ENCODE results near the gene WDR31. TPM values are rescaled to one million over a fixed set of nuclear protein-coding genes. Genes with fewer than 3 reads are reported as not detected.

Gene WDR31
- total RNA-seq, 1 donor from 2014 or later: 1.9 TPM

DNA sequence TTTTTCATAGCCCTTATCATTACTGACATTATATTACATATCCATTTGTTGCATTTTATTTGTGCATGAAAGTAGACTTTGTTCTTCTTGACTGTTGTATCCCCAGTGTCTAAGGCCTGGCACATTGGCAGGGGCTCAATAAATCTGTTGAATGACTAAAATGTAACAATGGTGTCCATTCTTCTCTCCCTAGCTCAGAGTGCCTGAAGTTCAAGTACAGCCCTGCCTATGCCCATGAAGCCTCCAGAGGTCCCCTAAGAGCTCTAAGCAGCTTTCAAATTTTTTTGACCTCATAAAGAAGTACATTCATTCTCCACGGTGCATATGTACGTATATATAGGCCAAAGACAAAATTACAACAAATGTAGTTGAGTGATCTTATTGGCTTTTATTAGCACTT, 5.1 kb upstream of the WDR31 start:
- Mint-ChIP-seq H3K4me1 (ENCODE audit: low read depth) (peaks cover 70% of the 10 kb centered on the region), H3K9me3 (peaks cover 3% of the 10 kb centered on the region), H3K4me3 (no peak overlapping the region), H3K27me3 (ENCODE audit: insufficient read depth) (no peaks in the 10 kb centered on the region), H3K27ac (peak overlapping the region; percentile 72), H3K36me3 (ENCODE audit: low read depth) (no peaks in the 10 kb centered on the region)
- intact Hi-C loops (cut with micrococcal nuclease): no loop called here
- DNase-seq (ENCODE audit: low spot score): no peak

DNA sequence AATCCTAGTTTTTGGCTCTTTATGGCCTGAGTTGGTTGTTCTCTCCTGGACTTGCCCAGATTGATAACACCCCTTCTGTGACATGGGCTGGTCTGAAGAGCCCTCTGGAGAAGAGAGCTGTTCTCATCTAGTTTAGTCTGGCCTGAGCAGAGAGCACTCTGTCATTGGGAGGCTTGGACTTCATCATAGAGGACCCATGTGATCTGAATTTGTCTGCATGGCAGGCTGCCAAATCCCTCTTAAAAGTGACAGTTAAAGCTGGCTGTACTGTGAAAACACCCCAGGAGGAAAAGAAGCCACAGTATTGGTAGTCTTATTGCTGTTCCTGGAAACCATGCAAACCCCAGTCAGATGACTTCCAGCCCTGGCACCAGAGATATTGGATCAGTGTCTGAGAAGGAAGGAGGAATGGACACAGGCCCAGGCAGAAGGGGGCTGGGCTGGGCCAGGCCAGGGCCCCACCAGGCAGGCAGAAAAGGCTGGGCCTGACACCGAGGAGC, 3.7 kb upstream of the WDR31 start:
- H3K4me1 Mint-ChIP-seq (ENCODE audit: low read depth): peaks cover 74% of the 10 kb centered on the region

DNA sequence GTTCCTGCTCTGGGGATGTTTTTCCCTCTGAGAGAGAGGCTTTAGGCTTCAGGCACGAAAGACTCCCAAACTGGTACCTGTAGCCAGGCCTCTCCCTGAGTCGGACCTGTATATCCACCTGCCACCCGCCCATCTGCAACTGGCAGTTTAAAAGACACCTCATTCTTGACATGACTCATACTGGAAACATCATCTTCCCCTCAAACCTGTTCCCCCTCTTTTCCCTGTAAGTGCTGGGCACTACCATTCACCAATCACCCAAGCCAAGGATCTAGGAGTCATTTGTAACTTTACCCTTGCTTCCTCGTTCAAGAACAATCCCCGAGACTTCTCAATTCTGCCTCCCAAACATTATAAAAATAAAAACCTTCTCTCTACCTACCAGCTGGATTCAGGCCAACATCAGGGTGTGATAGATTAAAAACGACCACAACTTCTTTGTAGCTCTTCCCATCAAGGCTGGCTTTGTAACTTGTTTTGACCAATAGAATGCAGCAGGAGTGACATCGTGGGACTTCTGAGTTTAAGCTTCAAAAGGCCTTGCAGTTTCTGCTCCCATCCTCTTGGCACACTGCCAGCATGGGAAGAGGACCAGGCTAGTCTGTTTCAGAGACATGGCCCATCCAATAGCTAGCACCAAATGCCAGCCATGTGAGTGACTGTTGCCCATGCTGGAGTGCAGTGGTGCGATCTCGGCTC, 1.8 kb upstream of the WDR31 start:
- H3K27me3 Mint-ChIP-seq (ENCODE audit: insufficient read depth): no peaks in the 10 kb centered on the region
- H3K4me3 Mint-ChIP-seq: peak overlapping the region; percentile 80
- H3K4me1 Mint-ChIP-seq (ENCODE audit: low read depth): peaks cover 57% of the 10 kb centered on the region
- no peak for DNase-seq (ENCODE audit: low spot score)
- peak overlapping the region; percentile 89 for H3K27ac Mint-ChIP-seq
- peaks cover 3% of the 10 kb centered on the region for H3K9me3 Mint-ChIP-seq
- no peaks in the 10 kb centered on the region for H3K36me3 Mint-ChIP-seq (ENCODE audit: low read depth)
- intact Hi-C loops (cut with micrococcal nuclease): loop anchor here (2.0 kb wide), 2 partner anchors 121 to 171 kb away; partner anchors contain the start of genes FKBP15 and SLC31A1

More for the DNA sequence above, 3.7 kb upstream of the WDR31 start:
- Mint-ChIP-seq H3K27ac (peak overlapping the region; percentile 62), H3K36me3 (ENCODE audit: low read depth) (no peaks in the 10 kb centered on the region), H3K4me3 (peak overlapping the region; percentile 24), H3K9me3 (peaks cover 3% of the 10 kb centered on the region), H3K27me3 (ENCODE audit: insufficient read depth) (no peaks in the 10 kb centered on the region)
- no peak for DNase-seq (ENCODE audit: low spot score)
- intact Hi-C loops (cut with micrococcal nuclease): no loop called here

DNA sequence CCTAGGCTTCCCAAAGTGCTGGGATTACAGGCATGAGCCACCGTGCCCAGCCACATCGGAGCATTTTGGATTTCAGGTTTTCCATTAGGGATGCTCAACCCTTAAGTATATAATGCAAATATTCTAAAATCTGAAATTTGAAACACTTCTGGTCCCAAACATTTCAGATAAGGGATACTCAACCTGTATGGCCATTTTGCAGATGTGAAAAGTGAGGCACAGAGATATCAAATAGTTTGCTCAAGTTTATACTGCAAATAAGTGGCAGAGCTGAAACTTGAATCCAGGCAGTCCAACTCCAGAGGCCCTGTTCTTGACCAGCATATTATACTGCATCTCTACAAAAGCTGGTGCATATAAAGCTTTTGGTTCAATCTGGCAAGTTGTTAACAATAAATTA, 2.4 kb downstream of the WDR31 start:
- H3K27me3 Mint-ChIP-seq (ENCODE audit: insufficient read depth): no peaks in the 10 kb centered on the region
- H3K4me1 Mint-ChIP-seq (ENCODE audit: low read depth): peaks cover 34% of the 10 kb centered on the region
- H3K36me3 Mint-ChIP-seq (ENCODE audit: low read depth): no peaks in the 10 kb centered on the region
- DNase-seq (ENCODE audit: low spot score): no peak
- intact Hi-C loops (cut with micrococcal nuclease): no loop called here
- H3K9me3 Mint-ChIP-seq: no peaks in the 10 kb centered on the region
- H3K4me3 Mint-ChIP-seq: no peak overlapping the region
- no peak overlapping the region for H3K27ac Mint-ChIP-seq

DNA sequence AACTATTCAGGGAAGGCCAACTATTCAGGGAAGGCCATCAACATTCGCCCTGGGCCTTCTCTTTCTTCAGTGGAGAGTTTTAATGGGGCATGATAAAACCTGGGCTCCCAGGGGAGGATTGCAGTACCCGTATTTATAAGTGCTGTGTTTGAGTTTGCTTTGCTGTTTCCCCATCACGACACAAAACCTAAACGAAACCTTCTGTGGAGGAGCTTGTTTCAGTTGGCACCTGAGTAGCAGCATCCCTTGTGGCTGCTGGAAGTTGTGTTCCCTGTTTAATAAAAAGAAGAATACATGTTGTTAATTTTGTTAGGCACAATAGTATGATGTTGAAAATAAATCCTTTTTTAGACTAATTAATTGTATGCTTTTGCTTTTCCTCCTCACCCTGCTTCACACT, 8.3 kb downstream of the WDR31 start:
- H3K9me3 Mint-ChIP-seq: no peaks in the 10 kb centered on the region
- no peaks in the 10 kb centered on the region for H3K27me3 Mint-ChIP-seq (ENCODE audit: insufficient read depth)
- no peak overlapping the region for H3K4me3 Mint-ChIP-seq
- DNase-seq (ENCODE audit: low spot score): no peak
- intact Hi-C loops (cut with micrococcal nuclease): no loop called here
- H3K4me1 Mint-ChIP-seq (ENCODE audit: low read depth): no peaks in the 10 kb centered on the region
- H3K36me3 Mint-ChIP-seq (ENCODE audit: low read depth): no peaks in the 10 kb centered on the region
- H3K27ac Mint-ChIP-seq: no peak overlapping the region

DNA sequence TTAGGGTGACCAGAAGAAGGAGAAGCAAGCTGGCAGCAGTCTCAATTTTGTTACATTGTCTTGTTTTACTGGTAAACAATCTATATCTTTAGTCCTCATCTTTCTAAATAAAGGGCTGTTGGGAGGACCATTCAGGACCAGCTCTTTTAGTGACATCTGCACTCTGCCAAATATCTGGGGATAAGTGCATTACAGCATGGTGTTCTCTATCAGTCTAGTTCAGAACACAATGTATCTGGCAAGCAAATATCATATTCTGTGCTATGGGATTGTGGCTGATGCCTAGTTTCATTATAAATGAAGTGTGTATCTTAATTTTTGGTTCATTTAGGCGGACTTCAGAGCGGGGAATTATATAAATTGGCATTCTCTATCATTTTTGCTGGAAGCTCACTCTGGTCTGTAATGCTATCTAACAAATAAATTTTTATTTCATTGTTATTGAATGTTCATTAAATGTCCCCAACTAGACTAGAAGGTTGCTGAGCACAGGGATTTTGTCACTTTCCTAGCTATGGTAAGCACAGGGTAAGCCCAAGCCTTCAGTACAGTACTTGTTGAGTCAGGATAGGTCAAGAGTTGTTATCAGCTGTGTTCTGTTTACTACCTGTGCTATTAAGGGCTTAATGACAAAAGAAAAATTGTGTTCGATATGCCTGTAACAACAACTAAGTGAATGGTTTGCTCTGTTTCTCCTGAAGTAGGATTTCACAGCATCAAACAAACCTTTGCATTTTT, 11.9 kb downstream of the WDR31 start:
- no peak overlapping the region for H3K4me3 Mint-ChIP-seq
- DNase-seq (ENCODE audit: low spot score): no peak
- intact Hi-C loops (cut with micrococcal nuclease): no loop called here
- H3K36me3 Mint-ChIP-seq (ENCODE audit: low read depth): no peaks in the 10 kb centered on the region
- H3K27ac Mint-ChIP-seq: no peak overlapping the region
- no peaks in the 10 kb centered on the region for H3K4me1 Mint-ChIP-seq (ENCODE audit: low read depth)
- no peaks in the 10 kb centered on the region for H3K9me3 Mint-ChIP-seq
- H3K27me3 Mint-ChIP-seq (ENCODE audit: insufficient read depth): no peaks in the 10 kb centered on the region

DNA sequence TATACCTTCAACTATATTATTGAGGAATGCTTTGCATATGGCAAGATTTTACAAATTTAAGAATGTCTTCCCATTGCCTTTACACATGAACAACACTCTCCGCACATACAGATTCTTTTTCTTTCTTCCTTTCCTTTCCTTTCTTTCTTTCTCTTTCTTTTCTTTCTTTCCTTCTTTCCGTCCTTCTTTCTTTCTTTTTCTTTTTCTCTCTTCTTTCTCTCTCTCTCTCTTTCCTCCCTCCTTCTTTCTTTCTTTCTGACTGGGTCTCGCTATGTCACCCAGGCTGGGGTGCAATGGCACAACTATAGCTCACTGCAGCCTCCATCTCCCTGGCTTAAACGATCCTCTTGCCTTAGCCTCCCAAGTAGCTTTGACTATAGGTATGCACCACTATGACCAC, 13.8 kb downstream of the WDR31 start:
- no peak overlapping the region for H3K4me3 Mint-ChIP-seq
- no peaks in the 10 kb centered on the region for H3K9me3 Mint-ChIP-seq
- no peaks in the 10 kb centered on the region for H3K4me1 Mint-ChIP-seq (ENCODE audit: low read depth)
- H3K27ac Mint-ChIP-seq: no peak overlapping the region
- no peaks in the 10 kb centered on the region for H3K36me3 Mint-ChIP-seq (ENCODE audit: low read depth)
- DNase-seq (ENCODE audit: low spot score): no peak
- intact Hi-C loops (cut with micrococcal nuclease): no loop called here
- no peaks in the 10 kb centered on the region for H3K27me3 Mint-ChIP-seq (ENCODE audit: insufficient read depth)

DNA sequence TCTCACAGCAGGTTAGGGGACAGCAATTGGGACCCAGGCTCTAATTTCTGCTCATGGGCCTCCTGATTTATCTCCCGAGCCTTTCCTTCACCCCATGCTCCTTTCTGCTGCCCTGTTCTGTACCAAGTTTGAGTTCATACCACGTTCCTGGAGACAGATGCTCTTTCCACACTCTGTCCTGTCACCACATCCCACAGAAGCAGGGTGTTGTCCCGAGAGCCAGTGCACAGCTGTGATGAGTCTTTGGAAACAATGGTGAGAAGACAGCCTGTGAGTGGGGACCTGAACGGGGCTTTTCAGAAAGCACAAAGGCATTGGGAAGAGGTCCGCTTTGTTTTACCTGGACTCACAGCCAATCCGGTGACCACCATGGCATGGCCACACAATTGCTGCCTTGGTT, 17.4 kb downstream of the WDR31 start:
- Mint-ChIP-seq H3K27me3 (ENCODE audit: insufficient read depth) (no peaks in the 10 kb centered on the region), H3K4me3 (no peak overlapping the region), H3K4me1 (ENCODE audit: low read depth) (no peaks in the 10 kb centered on the region), H3K9me3 (no peaks in the 10 kb centered on the region), H3K36me3 (ENCODE audit: low read depth) (no peaks in the 10 kb centered on the region), H3K27ac (no peak overlapping the region)
- DNase-seq (ENCODE audit: low spot score): no peak
- intact Hi-C loops (cut with micrococcal nuclease): no loop called here

DNA sequence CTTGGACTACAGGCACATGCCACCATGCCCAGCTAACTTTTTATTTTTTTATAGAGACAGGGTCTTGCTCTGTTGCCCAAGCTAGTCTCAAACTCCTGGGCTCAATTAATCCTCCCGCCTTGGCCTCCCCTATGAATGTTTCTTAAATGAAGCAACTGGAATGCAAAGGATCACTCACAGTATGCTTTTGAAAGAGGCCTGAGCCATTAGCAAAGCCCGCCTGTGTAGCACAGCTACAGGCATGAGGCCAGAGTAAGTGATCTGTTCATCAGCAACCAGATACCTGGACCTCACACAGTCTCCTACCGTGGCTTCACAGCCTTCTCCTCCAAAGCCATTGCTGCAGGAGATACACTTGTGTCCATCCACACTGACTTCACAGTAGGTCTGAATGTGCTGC, 20.0 kb downstream of the WDR31 start:
- no peak for DNase-seq (ENCODE audit: low spot score)

DNA sequence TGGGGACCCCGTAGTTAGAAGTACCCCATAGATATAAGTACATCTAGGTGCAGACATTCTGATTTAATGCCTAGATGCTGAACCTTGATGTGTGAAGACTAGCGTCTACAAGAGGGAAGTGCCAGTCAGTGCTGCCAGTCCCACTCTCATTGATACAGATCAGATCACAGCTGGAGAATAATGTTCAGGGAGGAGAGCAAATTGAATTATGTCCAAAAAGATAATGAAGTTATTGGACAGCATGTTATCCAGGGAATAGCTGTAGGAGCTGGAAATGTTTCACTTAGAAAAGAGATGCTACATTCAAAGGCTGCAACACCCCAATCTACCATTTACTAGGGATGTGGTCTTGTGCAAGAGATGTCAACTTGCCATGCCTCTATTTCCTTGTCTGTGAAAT, 21.0 kb downstream of the WDR31 start:
- H3K4me1 Mint-ChIP-seq (ENCODE audit: low read depth): no peaks in the 10 kb centered on the region
- no peaks in the 10 kb centered on the region for H3K9me3 Mint-ChIP-seq
- H3K27me3 Mint-ChIP-seq (ENCODE audit: insufficient read depth): no peaks in the 10 kb centered on the region
- H3K4me3 Mint-ChIP-seq: no peak overlapping the region
- no peaks in the 10 kb centered on the region for H3K36me3 Mint-ChIP-seq (ENCODE audit: low read depth)
- H3K27ac Mint-ChIP-seq: no peak overlapping the region
- intact Hi-C loops (cut with micrococcal nuclease): no loop called here
- DNase-seq (ENCODE audit: low spot score): no peak

More for the DNA sequence above, 20.0 kb downstream of the WDR31 start:
- Mint-ChIP-seq H3K9me3 (no peaks in the 10 kb centered on the region), H3K4me1 (ENCODE audit: low read depth) (no peaks in the 10 kb centered on the region), H3K4me3 (no peak overlapping the region), H3K27ac (no peak overlapping the region), H3K27me3 (ENCODE audit: insufficient read depth) (no peaks in the 10 kb centered on the region), H3K36me3 (ENCODE audit: low read depth) (no peaks in the 10 kb centered on the region)
- intact Hi-C loops (cut with micrococcal nuclease): no loop called here

DNA sequence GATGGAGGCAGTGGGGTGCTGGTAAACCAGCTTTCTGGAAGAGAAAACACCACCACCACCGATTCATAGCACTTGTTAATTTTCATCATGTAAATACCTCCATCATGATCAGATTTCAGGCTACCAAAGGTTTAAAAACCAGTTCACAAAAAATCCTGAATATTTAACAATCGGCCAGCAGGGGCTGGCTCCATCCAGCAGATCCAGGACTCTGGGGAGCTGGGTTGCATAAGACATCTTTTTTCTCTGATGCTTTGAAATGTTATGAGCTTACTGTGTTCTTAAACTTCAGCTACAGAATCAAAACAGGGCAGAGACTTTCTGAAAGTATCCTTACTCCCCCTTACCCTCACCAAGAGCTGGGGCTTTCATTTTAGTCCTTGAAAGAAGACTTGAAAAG, 22.3 kb downstream of the WDR31 start:
- H3K27ac Mint-ChIP-seq: no peak overlapping the region
- no peaks in the 10 kb centered on the region for H3K4me1 Mint-ChIP-seq (ENCODE audit: low read depth)
- no peak for DNase-seq (ENCODE audit: low spot score)
- H3K36me3 Mint-ChIP-seq (ENCODE audit: low read depth): no peaks in the 10 kb centered on the region
- H3K4me3 Mint-ChIP-seq: no peak overlapping the region
- no peaks in the 10 kb centered on the region for H3K27me3 Mint-ChIP-seq (ENCODE audit: insufficient read depth)
- no peaks in the 10 kb centered on the region for H3K9me3 Mint-ChIP-seq
- intact Hi-C loops (cut with micrococcal nuclease): no loop called here

DNA sequence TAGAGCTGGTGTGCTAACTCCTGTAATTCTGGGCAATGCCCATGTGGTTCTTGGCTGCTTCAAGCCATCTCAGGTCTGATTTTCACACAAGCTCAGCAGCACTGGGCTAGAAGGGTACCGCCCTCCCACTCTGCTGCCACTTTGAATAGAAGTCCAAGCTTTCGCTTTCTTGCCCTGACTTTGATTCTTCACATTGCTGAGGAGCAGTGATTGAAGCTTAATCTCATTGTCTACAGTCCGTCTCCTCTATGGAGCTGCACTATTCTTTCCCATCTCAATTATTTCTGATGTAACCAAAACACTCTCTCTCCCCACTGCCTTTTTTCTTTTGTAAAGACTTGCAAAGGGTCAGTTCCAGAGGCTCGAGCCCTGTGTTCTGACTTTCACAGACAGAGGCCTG, 24.0 kb downstream of the WDR31 start:
- no peaks in the 10 kb centered on the region for H3K36me3 Mint-ChIP-seq (ENCODE audit: low read depth)
- no peaks in the 10 kb centered on the region for H3K4me1 Mint-ChIP-seq (ENCODE audit: low read depth)
- no peaks in the 10 kb centered on the region for H3K9me3 Mint-ChIP-seq
- no peaks in the 10 kb centered on the region for H3K27me3 Mint-ChIP-seq (ENCODE audit: insufficient read depth)
- intact Hi-C loops (cut with micrococcal nuclease): no loop called here
- no peak for DNase-seq (ENCODE audit: low spot score)
- no peak overlapping the region for H3K27ac Mint-ChIP-seq
- H3K4me3 Mint-ChIP-seq: no peak overlapping the region

DNA sequence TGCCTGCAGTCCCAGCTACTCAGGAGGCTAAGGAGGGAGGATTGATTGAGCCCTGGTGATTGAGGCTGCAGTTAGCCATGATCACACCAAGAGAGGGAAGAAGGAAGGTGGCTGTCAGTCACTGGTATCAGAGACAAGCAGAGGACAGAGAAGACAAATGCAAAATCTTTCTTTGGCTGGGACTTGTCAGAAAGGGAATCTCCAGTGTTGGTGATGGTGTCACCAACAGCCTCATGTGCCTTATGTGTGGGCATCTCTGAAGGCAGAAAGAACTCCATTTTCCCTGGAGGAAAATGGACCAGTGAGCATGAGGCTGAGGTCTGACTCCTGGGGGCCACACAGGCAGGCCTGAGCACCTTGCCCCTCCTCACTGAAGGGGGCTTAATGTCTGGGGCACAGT, 24.8 kb downstream of the WDR31 start:
- no peaks in the 10 kb centered on the region for H3K27me3 Mint-ChIP-seq (ENCODE audit: insufficient read depth)
- H3K9me3 Mint-ChIP-seq: no peaks in the 10 kb centered on the region
- no peak for DNase-seq (ENCODE audit: low spot score)
- no peaks in the 10 kb centered on the region for H3K4me1 Mint-ChIP-seq (ENCODE audit: low read depth)
- no peak overlapping the region for H3K4me3 Mint-ChIP-seq
- intact Hi-C loops (cut with micrococcal nuclease): no loop called here
- no peaks in the 10 kb centered on the region for H3K36me3 Mint-ChIP-seq (ENCODE audit: low read depth)
- no peak overlapping the region for H3K27ac Mint-ChIP-seq

Data from activated T-helper 1 cell treated with anti-CD3 and anti-CD28 coated beads, Interleukin-12 subunit alpha, Interleukin-12 subunit beta, Interleukin-2, Interleukin-4 antibody, amounts not matched to agents 30 ng/mL and 10 ng/mL and 1 ng/mL, durations not matched to agents 14 hours and 24 hours and 36 hours (primary cell).